NCI-H526 treated with DMSO at 0.1 percent for 48 hours (cell line): Measurements from ENCODE around the gene RAP1GAP.

Experiments used
- DNase-seq: peaks from one replicate; lab custom pipeline; 2025; lab: John Stamatoyannopoulos, UW

RAP1GAP gene

DNA sequence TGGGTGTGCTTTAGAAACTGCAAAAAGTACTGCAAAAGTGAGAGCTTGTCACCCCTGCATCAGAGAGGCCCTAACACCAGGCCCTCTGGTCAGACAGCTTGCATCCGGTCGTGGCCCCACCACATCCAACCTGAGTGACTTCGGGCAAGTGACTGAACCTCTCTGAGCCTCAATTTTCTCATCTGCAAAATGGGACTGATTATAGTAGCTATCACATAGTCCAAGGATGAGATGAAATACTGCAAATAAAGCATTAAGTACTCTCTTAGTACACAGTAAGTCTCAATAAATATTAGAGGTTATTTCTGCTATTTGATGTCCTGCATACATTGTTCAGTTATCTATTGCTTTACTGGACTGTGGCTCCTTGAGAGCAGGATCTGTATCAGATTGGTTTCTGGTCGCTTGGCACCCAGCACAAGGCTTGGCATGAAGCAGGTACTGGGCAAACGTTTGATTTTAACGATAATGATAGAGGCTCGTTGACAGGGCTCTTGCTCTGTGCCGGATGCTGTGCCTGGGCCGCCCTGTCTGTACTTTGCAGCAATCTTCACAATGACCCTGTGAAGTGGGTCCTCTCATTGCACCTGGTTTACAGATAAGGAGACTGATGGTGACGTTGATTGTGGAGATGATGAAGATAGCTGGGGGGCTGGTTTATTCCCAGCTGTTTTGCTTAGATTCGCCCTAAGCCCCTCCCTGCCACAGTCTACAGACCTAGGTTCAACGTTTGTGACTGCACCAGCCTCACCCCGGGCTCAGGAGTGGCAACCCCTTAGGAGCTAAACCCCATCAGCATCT lies 43.6 kb downstream of the RAP1GAP start:
- DNase-seq = no peak

DNA sequence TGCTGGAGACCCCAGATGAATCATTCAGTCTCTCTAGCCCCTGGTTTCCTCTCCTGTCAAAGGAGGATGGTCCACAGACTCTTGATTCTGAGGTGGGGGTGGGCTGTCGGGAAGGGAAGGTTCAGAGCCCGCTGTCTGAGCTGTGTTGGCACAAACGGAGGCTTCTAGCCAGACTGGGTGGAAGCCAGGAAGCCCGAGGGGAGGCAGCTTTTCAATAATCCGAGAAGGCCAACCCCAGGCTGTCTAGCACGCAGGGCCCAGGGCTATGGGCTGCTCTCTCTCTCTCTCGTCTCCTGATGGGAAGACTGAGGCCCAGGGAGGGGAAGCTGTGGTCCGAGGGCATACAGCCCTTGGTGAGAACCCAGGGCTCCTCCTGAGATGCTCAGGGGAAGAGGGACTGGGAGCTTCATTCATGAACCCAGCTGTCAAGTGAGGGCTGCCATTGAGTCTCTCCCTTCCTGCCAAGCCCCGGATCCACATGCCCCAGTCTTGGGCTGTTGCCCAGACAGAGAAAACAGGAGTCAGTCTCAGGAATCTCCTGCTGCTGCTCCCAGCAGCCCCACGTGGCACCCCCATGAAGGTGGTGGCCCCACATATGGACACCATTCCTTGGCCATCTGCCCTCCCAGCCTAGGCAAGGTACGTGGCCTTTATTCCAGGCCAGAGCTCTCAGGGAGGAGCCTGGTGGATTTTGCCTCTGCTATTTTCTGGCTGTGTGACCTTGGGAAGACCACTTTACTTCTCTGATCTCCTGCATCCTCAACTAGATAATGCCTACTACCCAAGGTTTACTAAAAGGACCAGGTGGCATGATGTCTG lies 44.4 kb downstream of the RAP1GAP start:
- no peak for DNase-seq

GRCh38 chr1:21623410-21623961 lies 45.7 kb downstream of the RAP1GAP start:
- no peak for DNase-seq

- no peak for DNase-seq
Measured at GRCh38 chr1:21622466-21623315, 46.5 kb downstream of the RAP1GAP start.

- no peak for DNase-seq
Measured at GRCh38 chr1:21621761-21622436, 47.3 kb downstream of the RAP1GAP start.

DNA sequence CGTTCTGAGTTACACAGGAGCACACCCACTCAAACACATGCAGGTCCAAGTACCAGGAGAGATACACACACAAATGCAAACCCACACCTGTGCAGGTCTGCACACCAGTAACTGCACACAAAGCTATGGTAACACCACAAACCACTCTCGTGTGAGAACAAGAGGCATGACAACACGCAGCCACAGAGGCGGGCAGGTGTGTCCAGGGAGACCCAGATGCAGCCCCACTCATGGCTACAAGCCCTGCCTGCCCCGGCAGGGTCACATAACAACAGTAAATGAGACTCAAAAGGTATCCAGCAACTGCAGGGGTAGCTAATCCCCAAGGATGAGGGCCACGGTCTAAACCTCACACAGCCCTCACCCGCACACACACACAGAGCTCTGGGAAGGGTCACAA lies 48.1 kb downstream of the RAP1GAP start:
- DNase-seq = no peak

DNA sequence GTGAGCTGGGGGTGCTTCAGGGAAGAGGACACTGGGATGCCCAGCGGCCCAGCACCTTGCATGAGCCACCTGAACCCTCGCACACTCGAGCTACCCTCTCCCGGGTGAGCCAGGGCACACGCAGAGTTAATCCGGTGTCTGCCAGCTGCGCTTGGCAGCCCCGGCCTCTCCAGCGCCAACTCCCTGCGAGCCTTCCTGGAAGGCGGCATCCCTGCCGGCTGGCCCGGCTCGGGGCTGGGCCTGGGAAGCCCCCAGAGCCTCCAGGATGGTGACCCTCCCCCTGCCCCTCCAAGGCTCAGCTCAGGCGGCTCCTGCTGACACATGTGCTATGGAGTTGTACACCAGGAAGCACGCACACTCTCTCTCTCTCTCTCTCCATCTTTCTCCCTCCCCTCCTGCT lies 48.7 kb downstream of the RAP1GAP start:
- DNase-seq = no peak

- no peak for DNase-seq
Measured at GRCh38 chr1:21620011-21620410, 49.1 kb downstream of the RAP1GAP start.

- DNase-seq = no peak
Measured at GRCh38 chr1:21619375-21619947, 49.7 kb downstream of the RAP1GAP start.

DNA sequence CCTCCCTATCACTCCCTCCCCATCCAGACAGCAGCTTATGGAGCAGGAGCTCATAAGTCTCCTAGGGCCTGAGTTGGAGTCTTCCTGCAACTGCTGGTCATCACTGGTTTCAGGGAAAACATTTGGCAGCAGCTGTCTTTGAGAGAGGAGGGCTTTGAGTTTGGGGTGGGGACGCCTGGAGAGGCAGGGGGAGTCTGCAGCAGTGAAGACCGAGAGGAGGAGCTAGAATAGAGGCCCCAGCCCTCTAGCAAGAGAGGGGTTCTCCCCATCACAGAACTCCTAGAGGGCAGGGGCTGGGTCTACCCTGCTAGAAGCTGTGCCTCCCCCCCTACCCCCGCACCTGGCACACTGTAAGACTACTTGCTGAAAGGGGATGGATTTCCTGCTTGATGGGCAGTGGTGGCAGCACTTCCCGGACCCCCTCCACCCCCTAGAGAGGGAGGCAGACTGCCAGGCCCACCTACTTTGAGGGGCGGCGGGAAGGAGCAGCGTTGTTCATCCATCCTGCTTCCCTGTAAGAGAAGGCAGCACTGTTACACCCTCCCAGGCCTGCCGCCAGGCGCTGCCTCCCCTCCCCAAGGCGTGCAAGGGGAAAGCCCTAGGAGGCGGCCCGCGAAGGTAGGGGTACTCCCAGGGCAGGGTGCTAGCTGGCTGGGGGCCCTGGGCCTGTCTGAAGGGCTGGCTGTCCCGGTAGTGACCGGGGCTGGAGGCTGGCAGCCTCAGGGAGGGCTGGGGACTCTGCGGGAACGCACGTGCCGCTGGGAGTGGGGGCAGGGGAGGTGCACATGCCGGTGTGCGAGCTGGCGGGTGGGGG lies 50.4 kb downstream of the RAP1GAP start:
- no peak for DNase-seq

DNA sequence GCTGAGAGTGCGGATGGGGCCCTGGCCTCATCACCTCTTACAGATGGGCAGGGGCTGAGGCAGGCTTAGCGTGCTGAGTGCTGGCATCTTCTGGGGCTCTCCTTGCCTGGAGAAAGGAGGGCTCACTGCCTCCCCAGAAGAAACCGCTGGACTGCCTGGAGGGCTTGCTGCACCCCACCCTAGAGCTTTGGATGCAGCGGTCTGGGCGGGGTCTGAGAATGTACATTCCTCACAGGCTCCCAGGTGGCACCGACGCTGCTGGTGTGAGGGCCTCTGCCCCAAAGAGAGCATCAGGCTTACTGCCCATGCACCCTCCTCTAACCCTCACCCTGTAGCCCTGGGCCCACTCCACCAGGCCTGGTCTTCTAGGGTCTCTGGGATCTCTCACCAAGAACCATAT lies 51.1 kb downstream of the RAP1GAP start:
- DNase-seq = no peak

DNA sequence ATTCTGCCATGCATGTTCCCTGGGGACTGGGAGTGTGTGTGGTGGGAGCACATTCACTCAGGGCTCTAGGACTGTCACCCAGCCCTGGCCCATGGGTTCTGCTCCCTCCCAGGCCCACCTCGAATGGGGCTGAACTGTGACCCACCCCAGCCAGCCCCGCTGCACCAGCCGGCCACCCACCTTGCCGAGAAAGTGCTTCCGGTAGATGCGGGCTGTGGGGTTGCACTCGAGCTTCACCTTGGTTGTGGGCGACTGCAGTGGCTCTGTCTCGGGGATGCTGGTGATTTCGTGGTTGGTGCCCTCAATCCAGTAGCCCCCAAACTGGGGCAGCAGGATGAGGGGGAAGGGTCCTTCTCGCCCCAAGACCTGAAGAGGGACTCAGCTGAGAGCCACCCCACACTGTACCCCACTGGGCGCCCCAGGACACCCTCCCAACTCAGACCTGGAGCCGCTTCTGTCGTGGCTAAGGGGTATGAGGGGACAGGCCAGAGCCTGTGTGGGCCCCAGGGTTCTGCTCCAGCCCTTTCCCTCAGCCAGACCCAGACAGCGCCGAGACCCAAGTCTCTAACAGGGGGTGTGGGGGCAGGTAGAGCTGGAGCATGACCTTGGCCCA lies 51.9 kb downstream of the RAP1GAP start:
- DNase-seq = no peak

DNA sequence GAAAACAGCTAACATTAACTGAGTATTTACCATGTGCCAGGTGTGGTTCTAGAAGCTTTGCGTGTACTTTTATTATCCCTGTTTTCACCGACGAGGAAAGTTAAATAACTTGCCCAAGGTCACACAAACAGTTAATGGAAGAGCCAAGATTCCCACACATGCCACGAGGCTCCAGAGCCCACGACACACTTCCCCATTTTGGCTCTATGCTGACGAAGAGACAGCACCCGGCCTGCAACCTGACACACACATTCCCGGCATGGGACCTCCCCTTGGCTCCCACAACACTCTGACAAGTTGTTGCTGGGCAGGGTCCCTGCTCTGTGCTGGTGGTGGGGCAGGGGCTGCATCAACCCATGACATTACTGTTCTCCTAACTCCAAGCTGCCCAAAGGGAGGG lies 52.8 kb downstream of the RAP1GAP start:
- DNase-seq = no peak

DNA sequence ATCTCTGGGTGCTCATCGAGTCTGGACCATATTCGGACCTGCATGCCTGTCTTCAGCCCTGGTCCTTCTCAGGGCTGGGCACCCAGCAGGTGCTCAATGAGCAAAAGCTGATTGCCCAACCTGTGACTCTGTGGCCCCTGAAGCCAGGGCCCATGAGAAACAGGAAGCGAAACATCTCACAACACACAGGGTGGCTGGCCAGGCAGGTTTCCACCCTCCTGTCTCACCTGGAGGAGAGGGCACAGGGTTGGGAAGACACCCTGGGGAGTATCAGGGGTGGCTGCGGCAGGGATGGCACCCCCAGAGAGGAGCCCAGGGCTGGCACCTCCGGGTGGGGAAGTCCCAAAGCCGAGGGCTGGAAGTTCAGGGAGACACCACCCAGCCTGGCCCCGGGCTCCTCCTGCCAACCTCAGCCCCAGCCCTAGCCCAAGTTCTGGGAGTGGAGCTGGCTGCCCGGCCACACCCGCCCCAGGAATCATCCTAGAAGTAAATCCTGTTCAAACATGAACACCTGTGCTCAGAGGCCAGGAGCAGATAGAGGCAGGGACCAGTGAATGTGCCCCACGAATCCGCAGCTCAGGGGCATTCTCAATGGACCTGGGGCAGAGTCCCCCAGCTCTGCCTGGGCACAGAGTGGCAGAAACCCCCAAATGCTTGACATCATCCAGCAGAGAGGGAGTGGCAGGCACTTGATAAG lies 54.6 kb downstream of the RAP1GAP start:
- no peak for DNase-seq

GRCh38 chr1:21613072-21613867 lies 55.9 kb downstream of the RAP1GAP start:
- no peak for DNase-seq

DNA sequence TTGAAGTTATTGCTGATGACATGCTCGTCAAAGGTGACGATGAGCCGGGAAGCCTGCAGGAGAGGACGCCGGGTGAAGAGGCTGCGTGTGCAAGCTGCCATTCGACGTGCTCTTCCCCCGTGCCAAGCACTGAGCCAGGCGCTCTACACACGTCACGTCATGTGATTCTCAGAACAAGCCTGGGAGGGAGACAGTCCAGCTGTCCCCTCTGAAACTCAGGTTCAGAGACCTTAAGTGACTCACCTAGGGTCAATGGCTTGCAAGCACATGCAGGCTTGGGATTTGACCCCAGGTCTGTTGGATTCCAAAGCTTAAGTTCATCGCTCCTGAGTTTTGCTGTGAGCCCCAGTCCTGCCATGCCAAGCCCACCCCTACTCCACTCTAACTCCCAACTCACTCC lies 57.1 kb downstream of the RAP1GAP start:
- DNase-seq = no peak

- DNase-seq = no peak
Measured at GRCh38 chr1:21610989-21611785, 58.0 kb downstream of the RAP1GAP start.

DNA sequence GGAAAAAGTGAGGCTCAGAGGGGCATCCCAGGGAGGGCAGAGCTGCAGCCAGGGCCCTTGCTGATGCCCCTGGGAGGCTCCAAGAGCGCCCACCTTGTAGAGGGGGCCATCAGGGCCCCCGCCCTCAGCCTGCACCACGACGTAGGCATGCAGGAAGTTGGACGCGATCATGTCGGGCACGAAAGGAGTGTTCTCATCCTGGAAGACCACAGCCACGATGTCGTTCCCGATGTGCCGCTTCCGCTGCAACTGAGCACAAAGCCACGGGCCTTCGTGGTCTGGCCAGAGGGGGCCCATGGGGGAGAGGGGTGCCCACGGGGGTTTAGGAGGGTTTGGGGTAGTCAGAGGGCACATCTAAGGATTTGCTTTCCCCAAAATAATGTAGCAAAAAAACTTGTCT lies 59.1 kb downstream of the RAP1GAP start:
- no peak for DNase-seq
